ENCODE results near the gene CKS1B. TPM values are rescaled to one million over a fixed set of nuclear protein-coding genes. Genes with fewer than 3 reads are reported as not detected.

Gene CKS1B
- 100 to 1,000 TPM; 136 to 137 TPM for total RNA-seq

DNA sequence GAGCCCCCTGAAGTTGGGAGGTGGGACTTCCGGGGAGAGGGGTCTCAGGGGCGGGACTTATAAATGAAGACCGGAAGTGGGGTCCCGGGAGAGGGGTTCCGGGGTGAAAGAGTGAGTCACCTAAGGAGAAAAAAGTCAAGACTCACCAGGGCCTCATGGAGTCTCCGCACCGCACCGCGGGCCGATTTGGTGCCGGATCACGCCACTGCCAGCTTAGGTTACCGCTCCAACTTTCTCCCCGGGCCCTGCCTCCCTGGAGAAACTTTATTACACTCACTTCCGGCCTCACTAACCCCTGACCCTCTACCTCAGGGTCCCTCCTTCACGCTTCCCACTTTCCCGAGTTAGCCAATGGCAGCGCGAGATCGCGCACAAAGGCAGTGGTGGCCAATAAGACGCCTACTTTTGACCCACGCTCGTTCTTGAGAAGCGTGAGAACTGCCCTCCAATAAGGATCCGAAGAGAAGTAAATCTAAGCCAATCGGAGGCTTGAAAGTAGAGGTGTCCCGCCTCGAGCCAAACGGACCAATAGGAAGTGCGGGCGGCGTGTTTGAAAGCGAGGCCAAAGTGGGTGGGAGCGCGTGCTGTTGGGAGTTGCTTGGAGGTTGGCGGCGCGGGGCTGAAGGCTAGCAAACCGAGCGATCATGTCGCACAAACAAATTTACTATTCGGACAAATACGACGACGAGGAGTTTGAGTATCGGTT lies at the start of gene CKS1B:
CKS1B (plus strand) TSS at position 580 of the 706 bp plus-strand sequence; CDS start at position 645, 65 bp downstream.
- POLR2A ChIA-PET, result interaction anchor here (0.7 to 2.0 kb wide), 4 partner anchors 9 to 225 kb away, joined by 4 to 24 read pairs (median 5); partner anchors contain the start of genes FLAD1 and PYGO2
- CTCF ChIA-PET, result interaction anchor here (0.6 to 4.0 kb wide), 14 partner anchors 8 to 345 kb away, joined by 3 to 12 read pairs (median 3); partner anchors contain the start of genes FLAD1 and PBXIP1

DNA sequence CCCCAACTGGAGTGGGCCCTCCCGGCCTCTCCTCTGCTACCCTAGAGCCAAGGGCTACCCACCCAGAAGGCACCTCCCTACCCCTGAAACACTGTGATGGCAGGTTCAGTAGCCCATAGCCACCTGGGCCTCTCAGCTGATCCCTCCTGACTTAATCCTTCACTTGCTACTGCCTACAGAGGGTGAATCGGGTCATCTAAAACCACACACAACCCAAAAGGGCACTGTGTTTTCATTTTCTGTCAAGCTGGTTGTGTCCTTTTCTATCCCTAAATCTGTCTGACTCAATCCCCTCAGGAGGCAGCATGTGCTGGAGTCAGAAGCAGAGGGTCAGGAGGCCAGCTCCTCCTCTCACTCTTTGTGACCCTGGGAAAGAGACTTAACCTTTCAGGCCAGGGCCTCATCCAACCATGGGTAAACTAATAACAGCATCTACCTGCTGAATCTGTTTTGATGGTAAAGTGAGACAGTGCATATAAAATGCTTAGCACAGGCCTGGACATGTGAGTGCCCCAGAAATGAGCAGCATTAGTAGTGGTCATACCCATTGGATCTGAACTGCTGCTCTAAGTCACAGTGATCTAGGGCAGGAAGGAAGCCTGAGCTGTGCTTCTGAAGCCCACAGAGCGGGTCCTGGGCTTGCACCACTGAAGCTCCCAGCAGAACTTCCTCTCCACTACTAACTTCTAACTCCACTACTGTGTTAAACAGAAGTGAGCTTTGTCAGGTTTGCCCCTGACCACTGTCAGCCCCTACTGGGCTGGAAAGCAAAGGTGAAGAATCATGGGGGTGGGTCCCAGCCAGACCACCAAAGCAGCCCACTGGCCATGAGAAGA lies 48.9 kb upstream of the CKS1B start:
- ChIA-PET POLR2A (interaction anchor here (0.6 kb wide), 1 partner anchor 243 kb away, joined by 5 read pairs; no protein-coding TSS in a partner anchor), CTCF (interaction anchor here (0.7 to 1.4 kb wide), 2 partner anchors 11 to 13 kb away, joined by 4 to 5 read pairs; partner anchors contain the start of gene PMVK)

DNA sequence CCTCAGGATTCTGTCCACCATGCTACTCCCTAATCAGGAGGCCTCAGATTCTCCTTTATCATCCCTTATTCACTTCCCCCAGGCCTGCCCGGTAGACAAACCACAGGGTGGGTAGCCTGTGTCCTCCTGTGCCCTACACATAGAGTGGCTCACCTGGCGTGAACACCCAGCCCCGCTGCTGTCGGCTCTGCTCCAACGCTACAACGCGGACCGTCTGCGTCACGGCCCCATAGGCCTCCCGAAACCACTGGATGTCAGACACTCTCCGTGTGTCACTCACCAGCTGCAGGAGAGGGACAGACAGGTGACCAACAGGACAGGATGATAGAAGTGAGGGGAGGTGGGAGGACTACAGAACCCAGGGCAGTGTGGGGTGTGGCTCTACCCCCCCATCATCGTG lies 48.3 kb upstream of the CKS1B start:
- ChIA-PET POLR2A (no interaction called here), CTCF (interaction anchor here (1.4 kb wide), 1 partner anchor 10 kb away, joined by 5 read pairs; the partner anchor contains the start of gene PMVK)

DNA sequence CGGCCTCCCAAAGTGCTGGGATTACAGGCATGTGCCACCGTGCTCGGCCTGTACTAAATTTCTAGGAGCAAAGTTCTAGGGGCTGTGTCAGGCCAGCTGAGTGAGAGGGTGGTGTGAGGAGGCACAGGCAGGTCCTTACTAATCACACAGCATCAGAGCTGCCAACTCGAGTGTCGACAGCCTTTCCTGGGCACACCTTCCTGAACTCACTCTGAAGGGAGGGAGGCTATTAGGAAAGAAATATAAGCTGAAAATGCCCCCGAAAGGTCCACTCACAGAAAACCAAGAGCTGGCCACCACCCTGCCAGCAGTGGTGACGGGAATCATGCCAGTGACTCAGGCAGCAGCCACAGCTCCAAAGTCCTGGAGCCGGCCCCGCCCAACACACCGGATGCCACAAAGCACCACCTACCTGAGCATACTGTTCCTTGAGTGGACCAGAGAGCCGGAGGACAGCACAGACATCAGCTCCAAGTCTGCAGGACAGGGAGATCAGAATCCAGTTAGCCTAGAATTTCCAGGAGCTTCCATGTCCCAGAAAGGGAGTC lies 42.5 kb upstream of the CKS1B start:
- ChIA-PET POLR2A (no interaction called here), CTCF (no interaction called here)

DNA sequence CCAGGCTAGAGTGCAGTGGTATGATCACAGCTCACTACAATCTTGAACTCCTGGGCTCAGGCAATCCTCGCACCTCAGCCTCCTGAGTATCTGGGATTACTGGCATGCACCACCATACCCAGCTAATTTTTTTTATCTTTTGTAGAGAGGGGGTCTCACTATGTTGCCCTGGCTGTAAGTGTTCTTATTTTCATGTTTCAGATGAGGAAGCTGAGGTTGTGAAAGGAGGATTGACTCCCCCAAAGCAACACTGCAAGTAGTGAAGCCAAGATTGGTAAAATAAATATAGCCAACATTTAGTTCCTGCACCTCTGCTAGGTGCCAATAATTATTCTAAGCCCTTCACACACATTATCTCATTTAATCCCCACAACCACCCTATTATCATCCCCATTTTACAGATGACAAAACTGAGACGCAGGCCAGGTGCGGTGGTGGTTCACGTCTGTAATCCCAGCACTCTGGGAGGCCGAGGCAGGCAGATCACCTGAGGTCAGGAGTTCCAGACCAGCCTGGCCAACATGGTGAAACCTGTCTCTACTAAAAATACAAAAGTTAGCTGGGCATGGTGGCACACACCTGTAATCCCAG lies 40.0 kb upstream of the CKS1B start:
- ChIA-PET POLR2A (no interaction called here), CTCF (interaction anchor here (0.6 to 1.0 kb wide), 5 partner anchors 19 to 599 kb away, joined by 3 to 5 read pairs (median 5); no protein-coding TSS in a partner anchor)

DNA sequence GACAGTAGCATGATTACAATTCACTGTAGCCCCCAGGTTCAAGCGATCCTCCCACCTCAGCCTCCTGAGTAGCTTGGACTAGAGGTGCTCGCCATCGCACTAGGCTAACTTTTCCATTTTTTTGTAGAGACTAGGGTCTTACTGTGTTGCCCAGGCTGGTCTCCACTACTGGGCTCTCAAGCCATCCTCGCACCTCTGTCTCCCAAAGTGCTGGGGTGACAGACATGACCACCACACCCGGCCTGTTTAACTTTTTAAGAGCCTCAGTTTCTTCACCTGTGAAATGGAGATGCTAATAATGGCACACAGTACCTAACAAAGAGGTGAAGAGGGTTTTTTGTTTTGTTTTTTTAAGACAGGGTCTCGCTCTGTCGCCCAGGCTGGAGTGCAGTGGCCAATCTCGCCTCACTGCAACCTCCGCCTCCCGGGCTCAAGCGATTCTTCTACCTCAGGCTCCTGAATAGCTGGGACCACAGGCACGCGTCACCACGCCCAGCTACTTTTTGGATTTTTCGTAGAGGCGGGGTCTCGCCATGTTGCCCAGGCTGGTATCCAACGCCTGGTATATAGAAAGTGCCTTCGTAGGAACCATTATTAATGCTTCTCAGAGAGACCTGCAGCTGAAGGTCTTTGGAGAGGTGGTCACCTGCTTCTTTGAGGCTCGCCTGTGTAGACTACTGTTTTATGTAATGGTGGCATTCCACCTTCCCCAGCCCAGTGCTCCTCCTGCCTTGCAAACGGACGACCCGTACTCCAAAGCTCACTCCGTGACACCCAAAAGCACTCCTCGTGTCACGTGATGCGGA lies 38.5 kb upstream of the CKS1B start:
- ChIA-PET CTCF (interaction anchor here (0.6 to 2.5 kb wide), 12 partner anchors 10 to 376 kb away, joined by 3 to 8 read pairs (median 4); partner anchors contain the start of gene PYGO2), POLR2A (interaction anchor here (0.6 to 1.5 kb wide), 7 partner anchors 20 to 376 kb away, joined by 3 to 8 read pairs (median 4); partner anchors contain the start of gene PBXIP1)

DNA sequence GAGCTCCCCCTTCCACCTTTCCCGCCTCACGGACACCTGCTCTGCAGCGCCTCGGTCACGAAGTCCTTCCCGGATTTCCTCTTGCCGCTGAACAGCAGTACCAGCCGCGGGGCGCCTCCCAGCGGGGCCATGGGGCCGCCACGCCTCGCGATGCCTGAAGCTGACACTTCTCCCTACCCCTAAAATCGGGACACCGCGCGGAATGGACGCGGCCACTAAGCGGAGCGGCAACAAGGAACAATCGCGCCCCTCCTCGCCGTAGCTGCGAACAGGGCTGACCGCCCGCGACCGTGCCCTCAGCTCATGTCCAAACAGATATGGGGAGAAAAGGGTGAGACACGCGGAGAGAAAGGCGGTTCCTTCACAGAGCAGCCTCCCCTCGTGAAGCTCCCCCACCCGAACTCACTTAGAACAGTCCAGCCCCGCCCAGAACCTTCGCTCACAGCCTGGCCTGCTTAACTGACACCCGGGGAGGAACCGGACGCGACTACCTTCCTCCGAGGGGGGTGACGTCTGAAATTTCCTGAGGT lies 37.9 kb upstream of the CKS1B start, which contains the start of gene PMVK:
PMVK (minus strand) TSS at position 165 of the 530 bp plus-strand sequence; CDS start at position 131, 34 bp downstream.
- POLR2A ChIA-PET, result interaction anchor here (0.5 to 1.5 kb wide), 7 partner anchors 19 to 377 kb away, joined by 3 to 8 read pairs (median 4); partner anchors contain the start of gene PBXIP1
- CTCF ChIA-PET, result interaction anchor here (0.6 to 2.5 kb wide), 12 partner anchors 11 to 377 kb away, joined by 3 to 8 read pairs (median 4); partner anchors contain the start of gene PYGO2

DNA sequence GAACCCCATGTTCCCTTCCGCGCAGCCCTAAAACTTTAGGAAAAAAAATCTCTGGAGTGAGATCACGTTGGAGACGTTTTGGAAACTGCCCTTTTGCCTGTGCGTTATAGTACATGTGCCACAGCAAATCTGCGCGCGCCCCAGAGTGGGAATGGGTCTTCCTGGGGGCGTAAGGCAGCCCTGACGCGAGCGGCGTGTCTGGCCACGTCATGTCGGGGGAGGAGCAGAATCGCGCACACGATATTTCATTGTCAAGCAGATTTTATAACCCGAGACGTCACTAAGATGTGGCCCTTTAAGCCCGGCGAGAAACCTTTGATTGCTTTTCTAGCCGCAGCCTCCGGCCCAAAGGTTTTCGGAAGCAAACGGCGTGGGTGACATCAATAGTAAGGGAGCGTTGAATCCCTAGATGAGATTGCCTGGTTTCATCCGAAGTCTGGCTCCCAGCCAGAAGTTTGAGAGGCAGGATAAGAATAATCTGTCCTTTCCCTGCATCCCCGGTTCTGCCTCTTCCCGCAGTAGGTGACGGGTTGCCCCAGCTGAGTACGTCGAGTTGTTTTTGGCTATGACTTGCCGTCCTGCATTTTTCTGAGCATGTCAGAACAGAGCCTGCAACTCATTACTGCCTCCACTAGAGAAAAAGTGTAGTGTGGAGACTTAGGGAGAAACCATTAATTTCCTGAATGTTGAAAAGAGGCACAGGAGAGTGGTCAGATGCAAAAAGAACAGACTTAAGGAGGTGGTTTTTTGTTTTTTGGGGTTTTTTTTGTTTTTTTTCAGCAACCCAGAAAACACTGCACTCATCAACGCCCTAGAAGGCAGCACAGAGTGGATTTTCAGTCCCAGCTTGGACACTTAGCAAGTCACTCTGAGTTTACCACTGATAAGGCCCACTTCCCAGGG lies 37.1 kb upstream of the CKS1B start:
- ChIA-PET POLR2A (interaction anchor here (0.5 to 1.5 kb wide), 5 partner anchors 14 to 115 kb away, joined by 4 to 8 read pairs (median 7); partner anchors contain the start of gene PBXIP1), CTCF (interaction anchor here (0.6 to 2.5 kb wide), 10 partner anchors 12 to 378 kb away, joined by 3 to 8 read pairs (median 4); no protein-coding TSS in a partner anchor)

DNA sequence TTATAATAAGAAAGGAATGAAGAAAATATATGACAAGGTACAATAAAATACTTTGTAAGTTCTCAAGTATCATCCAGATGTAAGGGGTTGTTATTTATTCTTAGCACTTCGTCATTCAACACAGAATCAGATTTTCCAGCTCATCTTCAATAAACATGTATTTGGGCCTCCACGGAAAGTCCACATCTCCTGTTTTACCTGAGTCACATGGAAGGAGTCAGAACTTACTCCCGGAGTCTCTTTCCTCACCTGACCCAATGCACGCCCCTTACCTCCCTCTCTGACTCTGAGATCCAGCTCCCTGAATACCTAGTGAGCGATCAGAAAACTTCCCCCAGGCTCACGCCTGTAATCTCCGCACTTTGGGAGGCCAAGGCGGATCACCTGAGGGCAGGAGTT lies 36.5 kb upstream of the CKS1B start:
- POLR2A ChIA-PET, result interaction anchor here (1.3 kb wide), 1 partner anchor 14 kb away, joined by 5 read pairs; no protein-coding TSS in a partner anchor
- CTCF ChIA-PET, result interaction anchor here (0.6 to 2.5 kb wide), 4 partner anchors 23 to 79 kb away, joined by 3 to 8 read pairs (median 4); no protein-coding TSS in a partner anchor

DNA sequence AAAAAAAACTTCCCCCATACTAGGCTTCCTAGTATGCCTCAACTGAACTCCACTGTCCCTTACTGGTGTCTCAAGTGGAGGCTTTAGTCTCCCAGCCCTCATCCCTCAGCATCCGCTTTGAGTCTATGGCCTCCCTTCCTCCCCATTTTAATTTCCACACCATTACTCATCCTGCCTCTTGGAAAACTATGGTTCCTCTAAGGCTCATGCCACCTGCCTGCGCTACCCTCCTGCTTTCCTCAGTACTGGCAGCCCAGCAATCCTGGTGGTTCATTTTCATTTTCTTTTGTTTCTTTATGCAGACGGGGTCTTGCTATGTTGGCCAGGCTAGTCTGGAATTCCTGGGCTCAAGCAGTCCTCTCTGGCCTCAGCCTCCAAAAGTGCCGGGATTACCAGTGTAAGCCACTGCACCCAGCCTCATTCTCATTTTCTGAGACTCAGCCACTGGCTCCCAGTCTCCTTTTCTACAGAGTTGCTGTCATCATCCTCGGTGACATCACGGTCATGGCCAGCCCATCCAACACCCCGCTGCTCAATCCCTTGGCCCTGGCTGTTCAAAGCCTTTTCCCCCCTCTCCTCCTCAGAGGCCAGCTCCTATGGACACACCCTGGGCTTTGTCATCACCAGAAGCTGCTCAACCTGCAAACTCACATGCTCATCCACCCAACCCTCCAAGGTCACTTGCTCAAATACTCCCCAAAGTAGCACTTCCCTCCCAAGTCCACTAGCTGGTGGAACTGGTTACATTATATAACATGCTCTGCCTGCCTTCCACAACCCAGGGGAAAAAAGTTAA lies 35.7 kb upstream of the CKS1B start:
- ChIA-PET CTCF (interaction anchor here (0.7 to 1.0 kb wide), 4 partner anchors 17 to 238 kb away, joined by 3 to 4 read pairs (median 4); partner anchors contain the start of gene PBXIP1), POLR2A (no interaction called here)

DNA sequence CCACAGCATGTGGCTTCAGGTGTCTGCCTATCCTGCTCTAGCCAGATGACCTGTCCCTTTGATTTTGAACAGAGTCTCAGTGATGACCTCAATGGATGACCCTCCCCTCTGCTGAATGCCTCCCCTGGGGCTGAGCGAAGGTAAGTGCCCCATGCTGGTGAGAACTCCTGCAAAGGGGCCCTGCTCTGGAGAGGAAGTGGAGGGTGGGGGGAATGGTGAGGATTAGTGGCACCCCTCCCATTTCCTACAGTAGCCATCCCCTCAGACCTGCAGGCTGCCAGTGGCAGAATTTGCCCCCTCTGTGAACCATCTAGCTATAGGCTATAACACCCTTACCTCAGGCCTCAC lies 34.3 kb upstream of the CKS1B start:
- ChIA-PET CTCF (interaction anchor here (0.9 to 1.2 kb wide), 2 partner anchors 15 to 270 kb away, joined by 3 read pairs; partner anchors contain the start of gene PBXIP1), POLR2A (interaction anchor here (0.5 to 0.8 kb wide), 2 partner anchors 9 to 12 kb away, joined by 3 to 4 read pairs; no protein-coding TSS in a partner anchor)

DNA sequence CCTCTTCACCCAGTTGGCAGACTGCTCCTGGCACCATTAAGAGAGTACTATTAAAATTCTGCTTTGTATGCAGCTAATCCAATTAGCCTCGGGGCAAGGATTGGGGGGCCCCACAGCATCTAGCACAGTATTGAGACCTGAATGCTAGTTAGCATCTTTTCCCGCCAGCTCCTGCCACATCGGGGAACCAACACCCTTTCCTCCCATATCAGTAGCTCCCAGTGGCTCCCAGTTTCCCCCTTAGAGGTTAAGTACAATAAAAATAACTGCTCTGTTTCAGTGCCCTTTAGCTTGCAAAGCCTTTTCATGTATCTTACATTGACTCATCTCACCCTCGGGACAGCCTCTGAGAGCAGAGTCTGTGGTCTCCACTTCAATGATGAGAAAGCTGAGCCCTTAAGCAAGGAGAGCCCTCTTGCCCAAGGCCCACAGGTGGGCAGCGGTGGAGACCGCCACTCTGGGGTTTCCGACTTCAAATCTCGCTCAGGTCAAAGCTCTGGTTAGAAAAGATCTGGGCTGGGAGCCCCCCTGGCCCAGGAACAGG lies 33.8 kb upstream of the CKS1B start:
- POLR2A ChIA-PET, result interaction anchor here (0.5 to 0.8 kb wide), 2 partner anchors 10 to 12 kb away, joined by 3 to 4 read pairs; no protein-coding TSS in a partner anchor
- CTCF ChIA-PET, result interaction anchor here (1.2 kb wide), 1 partner anchor 271 kb away, joined by 3 read pairs; no protein-coding TSS in a partner anchor

DNA sequence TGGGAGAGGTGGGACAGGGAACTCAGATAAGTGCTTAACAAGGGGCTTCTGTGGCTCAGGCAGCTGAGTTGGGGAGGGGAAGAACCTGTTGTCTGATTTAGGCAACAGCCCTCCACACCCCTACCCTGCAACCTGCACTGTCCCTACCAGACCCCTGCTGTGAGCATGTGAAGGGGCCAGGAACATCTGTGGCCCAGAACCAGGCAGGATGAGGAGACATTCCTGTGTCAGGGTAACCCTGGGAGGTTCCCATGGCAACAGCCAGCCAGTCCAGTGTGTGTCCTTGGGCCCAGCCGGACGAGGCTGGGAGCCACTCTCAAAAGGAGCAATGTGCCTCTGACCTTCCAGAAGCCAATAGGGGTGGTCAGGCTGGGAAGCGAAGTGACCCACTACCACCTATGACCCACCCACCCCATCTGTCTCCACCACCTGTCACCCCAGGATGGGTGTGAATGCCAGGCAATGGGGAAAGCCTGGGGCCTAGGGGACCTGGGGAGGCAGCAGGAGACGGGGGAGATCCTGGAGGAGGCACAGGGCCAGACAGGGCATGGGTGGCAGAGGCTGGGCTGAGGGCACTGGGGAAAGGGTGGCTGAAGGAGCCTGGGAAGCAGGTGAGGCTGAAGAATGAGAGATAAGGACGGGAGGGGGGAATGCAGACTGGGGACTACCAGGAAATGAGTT lies 33.0 kb upstream of the CKS1B start:
- POLR2A ChIA-PET, result no interaction called here
- CTCF ChIA-PET, result interaction anchor here (1.2 kb wide), 1 partner anchor 272 kb away, joined by 3 read pairs; no protein-coding TSS in a partner anchor

DNA sequence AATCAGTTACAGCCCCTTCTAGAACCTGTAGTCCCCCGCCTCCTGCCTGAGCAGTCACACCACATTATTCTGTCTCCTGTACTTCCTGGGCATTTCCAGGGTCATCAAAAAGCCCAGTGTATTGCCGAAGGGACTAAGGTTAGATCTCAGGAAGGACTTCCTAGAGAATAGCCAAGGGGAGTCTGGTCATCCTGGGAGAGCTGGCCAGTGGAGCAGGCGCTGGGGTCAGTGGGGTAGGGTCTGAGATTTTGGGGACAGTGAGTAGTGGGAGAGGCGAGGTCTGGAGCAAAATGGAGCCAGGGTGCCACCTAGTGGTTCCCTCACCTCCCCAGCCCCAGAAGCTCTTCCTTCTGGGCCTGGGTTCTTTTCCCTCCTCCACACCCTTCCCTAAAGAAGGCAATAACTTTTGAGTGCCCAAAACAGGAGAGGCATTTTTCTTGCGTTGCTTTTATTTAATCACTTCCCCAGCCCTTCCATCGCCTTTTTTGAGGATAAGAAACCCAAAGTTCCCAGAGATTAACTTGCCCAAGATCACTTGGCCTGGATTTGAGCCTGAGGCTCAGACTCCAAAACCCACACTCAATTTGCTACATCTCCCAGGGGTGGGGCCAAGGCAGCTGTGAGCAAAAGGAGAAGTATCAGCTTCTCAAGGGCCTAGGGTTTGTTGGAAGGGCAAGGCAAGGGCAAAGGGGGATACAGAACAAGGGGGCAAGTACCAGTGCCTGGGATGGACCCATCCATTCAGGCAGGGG lies 30.7 kb upstream of the CKS1B start:
- ChIA-PET CTCF (interaction anchor here (0.6 to 1.3 kb wide), 8 partner anchors 39 to 339 kb away, joined by 3 to 5 read pairs (median 4); partner anchors contain the start of gene FLAD1), POLR2A (interaction anchor here (0.5 to 0.6 kb wide), 2 partner anchors 60 to 335 kb away, joined by 3 to 4 read pairs; no protein-coding TSS in a partner anchor)

Measured in activated CD8-positive, alpha-beta memory T cell treated with anti-CD3 and anti-CD28 coated beads for 36 hours (primary cell).